Esophagus muscularis mucosa (tissue), 4 donors: ENCODE measurements around the gene SLC25A24.
"Not testable (repeated sequence)": the region's sequence is repeated elsewhere in the genome, so short reads cannot be mapped to it uniquely, and the experiment has no call there.

ENCODE experiments used
- CTCF ChIP-seq, 3 experiments: fragments of 200-600 bp in 2 of 3; fragments of 450-650 bp in 1 of 3; sonication (generic) in 2 of 3; IDR thresholded peaks; one replicate each; pipeline ENCODE4 v1.5.1; 2017 to 2019; ENCODE audit warnings: antibody characterized with exemption in 3 of 3, mild to moderate bottlenecking in 2 of 3, moderate library complexity in 1 of 3
- EP300 ChIP-seq: sonication (generic); formaldehyde crosslinking; IDR thresholded peaks from one replicate; pipeline ENCODE4 v1.6.1; 2017; ENCODE audit warnings: antibody characterized with exemption
- POLR2A ChIP-seq: fragments of 450-650 bp; IDR thresholded peaks from one replicate; pipeline ENCODE4 v1.6.1; 2017; ENCODE audit warnings: antibody characterized with exemption, moderate library complexity, mild to moderate bottlenecking, low read depth
- POLR2AphosphoS5 ChIP-seq, 2 donors: sonication (generic); formaldehyde crosslinking; IDR thresholded peaks; one replicate each; pipeline ENCODE4 v1.6.1; 2017; ENCODE audit warnings: antibody characterized with exemption in 2 of 2

- not testable (repeated sequence) for TF ChIP-seq EP300; POLR2A; CTCF (IDR thresholded peaks at IDR 0.05); POLR2AphosphoS5 (IDR thresholded peaks at IDR 0.05)
Observed at GRCh38 chr1:108223226-108223625, 23.1 kb upstream of the SLC25A24 start.
